ENCODE results near the gene PITPNM3. TPM values are rescaled to one million over a fixed set of nuclear protein-coding genes. Genes with fewer than 3 reads are reported as not detected.

Gene PITPNM3
- total RNA-seq, 3 donors from 2014 or later: 12.2 to 15.9 (median 15.6) TPM

DNA sequence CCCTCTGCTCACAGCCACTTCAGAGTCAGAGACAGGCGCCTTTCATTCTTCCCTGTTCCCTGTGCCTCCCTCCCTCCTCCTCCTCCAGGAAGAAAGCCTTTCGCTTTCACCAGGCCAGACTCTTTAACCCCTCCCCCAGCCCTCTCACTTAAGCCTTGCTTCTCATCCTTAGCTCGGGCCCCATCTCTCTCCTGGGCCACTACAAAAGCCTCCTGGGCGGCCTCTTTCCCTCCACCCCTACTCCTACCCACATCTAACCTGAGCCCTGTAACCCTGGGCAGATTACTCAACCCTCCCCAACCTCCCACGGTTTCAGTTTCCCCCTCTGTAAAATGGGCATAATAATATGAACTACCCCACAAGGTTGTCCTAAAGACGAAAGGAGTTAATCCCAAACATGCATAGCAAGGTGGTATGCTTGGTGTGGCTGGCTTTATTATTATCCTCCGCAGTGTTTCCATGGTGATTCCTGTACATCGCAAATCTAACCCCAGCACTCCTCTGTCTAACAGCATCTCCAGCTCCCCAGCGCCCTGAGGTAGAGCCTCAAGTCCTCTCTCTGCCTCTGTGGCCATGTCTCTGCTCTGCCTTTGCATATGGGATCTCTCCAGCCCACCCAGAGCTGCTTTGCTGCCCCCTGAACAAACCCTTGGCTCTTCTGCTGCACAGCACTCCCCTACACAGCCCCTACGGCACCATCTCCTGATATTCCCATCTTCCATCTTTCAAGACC is 94.4 kb downstream of the PITPNM3 start:
- peak in 1 of 3 donors; percentile 9 for DNase-seq
- Histone ChIP-seq H3K4me3 (no peak overlapping the region), H3K36me3 (ENCODE audit: low read depth) (no peaks in the 10 kb centered on the region), H3K4me1 (ENCODE audit: low read depth) (peaks cover 6% of the 10 kb centered on the region), H3K9me3 (no peaks in the 10 kb centered on the region)
- ATAC-seq: no peak
- intact Hi-C loops (cut with DNase I, micrococcal nuclease): no loop called here
- TF ChIP-seq, protein P1, sequence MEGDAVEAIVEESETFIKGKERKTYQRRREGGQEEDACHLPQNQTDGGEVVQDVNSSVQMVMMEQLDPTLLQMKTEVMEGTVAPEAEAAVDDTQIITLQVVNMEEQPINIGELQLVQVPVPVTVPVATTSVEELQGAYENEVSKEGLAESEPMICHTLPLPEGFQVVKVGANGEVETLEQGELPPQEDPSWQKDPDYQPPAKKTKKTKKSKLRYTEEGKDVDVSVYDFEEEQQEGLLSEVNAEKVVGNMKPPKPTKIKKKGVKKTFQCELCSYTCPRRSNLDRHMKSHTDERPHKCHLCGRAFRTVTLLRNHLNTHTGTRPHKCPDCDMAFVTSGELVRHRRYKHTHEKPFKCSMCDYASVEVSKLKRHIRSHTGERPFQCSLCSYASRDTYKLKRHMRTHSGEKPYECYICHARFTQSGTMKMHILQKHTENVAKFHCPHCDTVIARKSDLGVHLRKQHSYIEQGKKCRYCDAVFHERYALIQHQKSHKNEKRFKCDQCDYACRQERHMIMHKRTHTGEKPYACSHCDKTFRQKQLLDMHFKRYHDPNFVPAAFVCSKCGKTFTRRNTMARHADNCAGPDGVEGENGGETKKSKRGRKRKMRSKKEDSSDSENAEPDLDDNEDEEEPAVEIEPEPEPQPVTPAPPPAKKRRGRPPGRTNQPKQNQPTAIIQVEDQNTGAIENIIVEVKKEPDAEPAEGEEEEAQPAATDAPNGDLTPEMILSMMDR (IDR thresholded peaks at IDR 0.05): no peak

DNA sequence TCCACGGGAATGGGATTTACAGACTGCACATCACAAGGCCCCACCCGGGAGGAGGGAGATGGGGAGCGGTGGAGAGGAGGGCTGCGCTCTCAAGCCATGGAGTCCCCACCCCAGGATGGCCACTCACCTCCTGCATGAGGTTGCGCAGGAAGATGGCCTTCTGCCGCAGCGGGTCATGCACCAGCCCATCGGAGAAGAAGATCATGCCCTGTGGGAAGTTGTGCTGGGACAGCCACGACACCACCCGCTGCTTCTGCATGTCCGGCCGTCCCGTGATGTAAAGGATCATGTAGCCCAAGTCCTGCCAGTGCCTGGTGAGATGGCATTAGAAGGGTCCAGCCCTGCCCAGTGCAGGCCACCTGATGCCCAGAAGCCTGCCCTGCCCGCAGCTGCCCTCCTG is 95.1 kb downstream of the PITPNM3 start:
- DNase-seq (peak in 1 of 3 donors; percentile 41), ATAC-seq (no peak)
- Histone ChIP-seq H3K36me3 (ENCODE audit: low read depth) (no peaks in the 10 kb centered on the region), H3K4me1 (ENCODE audit: low read depth) (peaks cover 8% of the 10 kb centered on the region), H3K9me3 (no peaks in the 10 kb centered on the region), H3K4me3 (no peak overlapping the region)
- TF ChIP-seq, protein P1 (IDR thresholded peaks at IDR 0.05): no peak
- intact Hi-C loops (cut with DNase I, micrococcal nuclease): no loop called here

DNA sequence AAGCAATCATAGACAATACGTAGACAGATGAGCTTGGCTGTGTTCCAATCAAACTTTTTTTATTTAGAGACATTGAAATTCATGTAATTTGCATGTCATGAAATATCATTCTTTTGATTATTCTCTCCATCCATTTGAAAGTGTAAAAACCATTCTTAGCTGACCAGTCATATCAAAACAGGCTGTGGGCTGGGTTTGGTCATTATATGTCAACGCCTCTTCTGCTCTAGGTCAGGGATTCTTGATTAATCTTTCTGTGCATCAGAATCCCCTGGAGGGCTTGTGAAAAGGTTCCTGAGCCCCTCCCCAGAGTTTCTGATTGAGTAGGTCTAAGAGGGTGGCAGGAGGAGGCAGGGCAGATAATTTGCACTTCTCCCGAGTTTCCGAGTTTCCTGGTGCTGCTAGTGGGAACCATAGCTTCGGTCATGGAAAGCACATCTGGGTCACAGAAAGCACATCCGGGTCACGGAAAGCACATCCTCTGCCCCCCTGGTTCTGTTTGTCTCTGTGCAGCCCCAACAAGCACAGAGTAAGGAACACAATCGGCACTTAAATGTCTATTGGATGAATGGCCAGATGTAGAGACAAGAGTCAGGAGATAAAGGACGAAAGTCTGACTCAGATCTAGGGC is 95.7 kb downstream of the PITPNM3 start:
- ATAC-seq (no peak), DNase-seq (no peak)
- Histone ChIP-seq H3K9me3 (no peaks in the 10 kb centered on the region), H3K4me1 (ENCODE audit: low read depth) (peaks cover 8% of the 10 kb centered on the region), H3K4me3 (no peak overlapping the region), H3K36me3 (ENCODE audit: low read depth) (no peaks in the 10 kb centered on the region)
- TF ChIP-seq, protein P1 (IDR thresholded peaks at IDR 0.05): no peak
- intact Hi-C loops (cut with DNase I, micrococcal nuclease): no loop called here

DNA sequence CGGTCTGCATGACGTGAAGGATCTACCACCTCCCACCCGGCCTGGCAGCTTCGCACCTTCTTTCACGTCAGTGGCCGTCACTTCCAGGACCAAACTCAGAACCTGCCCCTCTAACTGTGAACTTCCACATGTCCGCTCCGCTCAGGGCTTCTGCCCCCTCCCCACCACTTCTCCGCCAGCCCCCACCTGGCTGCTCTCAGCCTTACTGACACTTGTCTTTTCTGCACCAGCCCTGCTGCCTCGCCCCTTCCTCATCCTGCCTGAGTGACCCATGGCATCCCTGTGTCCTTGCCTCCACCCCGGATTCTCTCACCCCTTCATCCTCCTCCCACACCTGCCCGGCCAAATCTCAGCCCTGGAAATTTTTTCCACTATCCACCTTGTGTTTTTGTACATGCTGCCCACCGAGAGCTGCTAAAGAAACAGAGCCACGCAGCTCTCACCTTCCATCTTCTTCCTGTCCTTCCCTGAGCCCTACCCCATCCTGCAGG is 97.8 kb downstream of the PITPNM3 start:
- TF ChIP-seq, protein P1 (IDR thresholded peaks at IDR 0.05): no peak
- DNase-seq (peak in 1 of 3 donors; percentile 45), ATAC-seq (no peak)
- intact Hi-C loops (cut with DNase I, micrococcal nuclease): no loop called here
- H3K9me3 ChIP-seq: no peaks in the 10 kb centered on the region
- H3K36me3 ChIP-seq (ENCODE audit: low read depth): no peaks in the 10 kb centered on the region
- no peak overlapping the region for H3K4me3 ChIP-seq
- peaks cover 11% of the 10 kb centered on the region for H3K4me1 ChIP-seq (ENCODE audit: low read depth)

DNA sequence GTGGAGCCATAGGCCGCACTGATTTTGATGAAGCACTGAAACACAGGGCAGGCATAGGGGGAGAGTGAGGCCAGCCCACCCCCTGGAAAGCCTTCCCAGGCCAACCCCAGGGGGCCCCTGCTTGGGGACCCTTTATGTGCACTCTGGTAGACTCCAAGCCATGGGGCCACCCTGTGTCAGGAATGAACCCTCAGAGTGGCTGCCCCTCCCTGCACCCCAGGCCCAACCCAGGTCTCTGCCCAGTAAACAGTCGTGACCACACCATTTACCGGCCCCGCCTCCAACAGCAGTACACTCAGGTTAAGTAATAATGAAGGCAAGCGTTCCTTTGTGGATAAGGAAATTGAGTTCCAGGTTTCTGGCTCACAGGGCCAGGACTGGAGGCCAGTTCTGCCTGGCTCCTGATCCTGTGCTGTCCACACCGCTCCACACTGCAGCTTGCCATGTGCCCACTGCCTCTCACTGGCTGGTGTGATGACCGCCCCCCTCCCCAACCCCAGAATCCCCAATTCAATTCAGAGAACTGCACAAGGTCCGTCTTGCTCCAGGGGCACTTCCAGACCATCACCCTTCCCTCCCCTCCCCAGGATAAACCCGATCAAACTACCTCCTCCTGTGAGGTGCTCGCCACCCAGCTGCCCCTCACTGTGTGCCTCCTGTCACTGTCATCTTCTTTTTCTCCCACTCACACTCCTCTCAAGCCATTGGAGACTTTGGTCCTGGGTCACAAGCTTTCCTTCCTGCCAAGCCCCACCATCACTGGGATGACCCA is 98.5 kb downstream of the PITPNM3 start:
- Histone ChIP-seq H3K4me3 (no peak overlapping the region), H3K4me1 (ENCODE audit: low read depth) (peaks cover 11% of the 10 kb centered on the region), H3K9me3 (no peaks in the 10 kb centered on the region), H3K36me3 (ENCODE audit: low read depth) (no peaks in the 10 kb centered on the region)
- TF ChIP-seq, protein P1 (IDR thresholded peaks at IDR 0.05): no peak
- intact Hi-C loops (cut with DNase I, micrococcal nuclease): no loop called here
- ATAC-seq: peak; percentile 80
- peak; percentile 71 to 84 (median 80) for DNase-seq
